Pancreas (tissue), 10 donors: ENCODE data around the gene MFSD6. TPM values are rescaled to one million over a fixed set of nuclear protein-coding genes. Genes with fewer than 3 reads are reported as not detected.
"Not testable (repeated sequence)": the region's sequence is repeated elsewhere in the genome, so short reads cannot be mapped to it uniquely, and the experiment has no call there.

Experiments used
- ATAC-seq, 4 donors: fragments of 200-7000 bp; cut with Tn5 transposase; one replicate each; pipeline versions ENCODE4 v1.8.0 to v1.9.1; 2020; ENCODE audit warnings: mild to moderate bottlenecking in 4 of 4, moderate library complexity in 4 of 4
- DNase-seq, 6 donors: peaks; one replicate each; pipeline ENCODE4 v3.0.0-alpha.2; 2020
- FAIRE-seq: peaks from 2 replicates; lab custom pipeline; 2012; peaks lifted over from hg19 to GRCh38; lab: Jason Lieb, UNC
- H3K27ac ChIP-seq, 4 donors: fragments of 200-600 bp; sonication (generic); 1 replicate in 3 of 4; 2 replicates in 1 of 4; pipeline versions ENCODE4 v1.5.0 to v1.8.0; 2020
- H3K27me3 ChIP-seq, 4 donors: fragments of 200-600 bp; one replicate each; pipeline ENCODE4 v1.8.0; 2021
- H3K36me3 ChIP-seq, 3 donors: fragments of 200-600 bp; sonication (generic) in 1 of 3; one replicate each; pipeline versions ENCODE4 v1.5.0 to v1.8.0; 2020 to 2021
- H3K4me1 ChIP-seq, 3 donors: fragments of 200-600 bp; one replicate each; pipeline ENCODE4 v1.8.0; 2021
- H3K4me3 ChIP-seq, 4 donors: fragments of 200-600 bp; sonication (generic) in 2 of 4; one replicate each; pipeline versions ENCODE4 v1.5.0 to v1.8.0; 2020 to 2021
- H3K9me3 ChIP-seq, 4 donors: fragments of 200-600 bp; one replicate each; pipeline ENCODE4 v1.8.0; 2021
- CTCF ChIP-seq, 4 donors: fragments of 200-600 bp; sonication (generic) in 3 of 4; IDR thresholded peaks; one replicate each; pipeline versions ENCODE4 v1.5.0 to v1.8.0; 2021; ENCODE audit warnings: antibody characterized with exemption in 4 of 4
- WGBS, 2 donors: extraction: QIAGEN DNeasy Blood & Tissue Kit; methylation state at CpG; one replicate each; pipeline ENCODE4 v1.1.7; 2013; 5-methylcytosine and 5-hydroxymethylcytosine counted together
- intact Hi-C, 3 donors: fragments of 100-400 bp; cut with DNase I; formaldehyde crosslinking; loops; one replicate each; pipeline versions ENCODE4 v1.11.1 to v1.14.2; 2022
- polyA plus RNA-seq, 2 donors: library from polyadenylated mRNA; stranded (reverse); fragments of 200-250 nt; gene quantifications; one replicate each; pipeline ENCODE4 v1.2.3, GENCODE V29; 2013
- total RNA-seq, 6 donors: library from RNA; stranded (reverse); fragmentation: NEBNext Ultra II Directional in 4 of 6; extraction: Animal tissue kit (Norgen Biotek cat#: 25700) in 4 of 6; gene quantifications; one replicate each; pipeline versions ENCODE4 v1.2.1 to v1.2.4, GENCODE V29; 2021 to 2023
- donor health status: healthy with polysubstance abuse.
- donor health status: DM: no; HTN: no; CAD: no; lungs with moderate emphysema.
- donor health status: DM: no; HTN: no; CAD: no.
- donor health status: control.
- donor health status: control.
- donor health status: Bipolar disorder and iron deficiency.
- donor health status: DM: yes; HTN: yes; CAD: no.
- donor health status: DM: no; HTN: no; CAD: no.
- donor health status: DM: no; HTN: no; CAD: no.
- donor health status: DM: yes; HTN: yes; CAD: no.

Gene MFSD6
- total and polyA plus RNA-seq, 8 donors: 5.3 to 22.9 (median 15.4) TPM

- intact Hi-C loops: no loop called here
- DNase-seq (no peak), ATAC-seq (no peak), FAIRE-seq (no peak)
- H3K27ac ChIP-seq: no peak overlapping the region
- H3K27me3 ChIP-seq: no peaks in the 10 kb centered on the region
- TF ChIP-seq CTCF (IDR thresholded peaks at IDR 0.05): no peak
- H3K36me3 ChIP-seq: no peaks in the 10 kb centered on the region
- H3K4me3 ChIP-seq: no peak overlapping the region
- peaks cover 0 to 2% (median 0%) of the 10 kb centered on the region in 3 donors for H3K4me1 ChIP-seq
- WGBS, 2 donors: 91 to 99% methylated on average over 1 of the region's 1 CpG
- no peaks in the 10 kb centered on the region for H3K9me3 ChIP-seq
Measured at GRCh38 chr2:190462611-190463010, 54.5 kb downstream of the MFSD6 start.

GRCh38 chr2:190465060-190465459 is 56.9 kb downstream of the MFSD6 start:
- Histone ChIP-seq H3K27ac (no peak overlapping the region), H3K4me3 (no peak overlapping the region), H3K9me3 (no peaks in the 10 kb centered on the region), H3K27me3 (no peaks in the 10 kb centered on the region), H3K4me1 (peaks cover 0 to 13% (median 12%) of the 10 kb centered on the region in 3 donors), H3K36me3 (no peaks in the 10 kb centered on the region)
- FAIRE-seq (no peak), ATAC-seq (no peak), DNase-seq (no peak)
- TF ChIP-seq CTCF (IDR thresholded peaks at IDR 0.05): no peak
- intact Hi-C loops: no loop called here
- WGBS, 2 donors: 42 to 47% methylated on average over 2 of the region's 2 CpGs

GRCh38 chr2:190466819-190467446 is 58.8 kb downstream of the MFSD6 start:
- H3K4me3 ChIP-seq: no peak overlapping the region
- H3K4me1 ChIP-seq: peaks cover 0 to 15% (median 12%) of the 10 kb centered on the region in 3 donors
- ATAC-seq (no peak), DNase-seq (no peak), FAIRE-seq (no peak)
- intact Hi-C loops: no loop called here
- peak overlapping the region in 1 of 4 donors; percentile 7 for H3K27ac ChIP-seq
- H3K27me3 ChIP-seq: no peaks in the 10 kb centered on the region
- H3K36me3 ChIP-seq: no peaks in the 10 kb centered on the region
- WGBS, 2 donors: 86 to 90% methylated on average over 5 of the region's 5 CpGs
- no peaks in the 10 kb centered on the region for H3K9me3 ChIP-seq
- TF ChIP-seq CTCF (IDR thresholded peaks at IDR 0.05): no peak

GRCh38 chr2:190467575-190468083 is 59.5 kb downstream of the MFSD6 start:
- FAIRE-seq: no peak
- 80% methylated on average over 5 of the region's 5 CpGs for WGBS, 2 donors
- TF ChIP-seq CTCF (IDR thresholded peaks at IDR 0.05): no peak
- Histone ChIP-seq H3K27me3 (no peaks in the 10 kb centered on the region), H3K9me3 (no peaks in the 10 kb centered on the region), H3K27ac (peak overlapping the region in 1 of 4 donors; percentile 53), H3K36me3 (no peaks in the 10 kb centered on the region), H3K4me1 (peaks cover 0 to 15% (median 12%) of the 10 kb centered on the region in 3 donors), H3K4me3 (no peak overlapping the region)
- intact Hi-C loops: no loop called here
- no peak for DNase-seq
- no peak for ATAC-seq

- H3K9me3 ChIP-seq, FAIRE-seq, intact Hi-C loops, H3K4me3 ChIP-seq, H3K27me3 ChIP-seq, H3K36me3 ChIP-seq, DNase-seq, ATAC-seq: not testable (repeated sequence)
- H3K4me1 ChIP-seq: peaks cover 0 to 15% (median 12%) of the 10 kb centered on the region in 3 donors
- 97 to 100% methylated on average over 1 of the region's 1 CpG for WGBS, 2 donors
- peak overlapping the region in 1 of 4 donors; percentile 53 for H3K27ac ChIP-seq
Measured at GRCh38 chr2:190468354-190468753, 60.2 kb downstream of the MFSD6 start.
